Aortic smooth muscle cell (primary cell): ENCODE results near the gene PRC1. TPM values are rescaled to one million over a fixed set of nuclear protein-coding genes. Genes with fewer than 3 reads are reported as not detected.

Source experiments
- total RNA-seq: library from RNA; depleted of rRNA; stranded (reverse); fragments of >200 nt; gene quantifications from 2 replicates; pipeline ENCODE4 v1.2.3, GENCODE V29; 2014

Gene PRC1
- 156 and 227 TPM in 2 replicates for total RNA-seq

GRCh38 chr15:90994417-90995311, at the start of gene PRC1:
Gene PRC1 (minus strand): TSS chr15:90994535. CDS start chr15:90994417, 118 bp downstream.

DNA sequence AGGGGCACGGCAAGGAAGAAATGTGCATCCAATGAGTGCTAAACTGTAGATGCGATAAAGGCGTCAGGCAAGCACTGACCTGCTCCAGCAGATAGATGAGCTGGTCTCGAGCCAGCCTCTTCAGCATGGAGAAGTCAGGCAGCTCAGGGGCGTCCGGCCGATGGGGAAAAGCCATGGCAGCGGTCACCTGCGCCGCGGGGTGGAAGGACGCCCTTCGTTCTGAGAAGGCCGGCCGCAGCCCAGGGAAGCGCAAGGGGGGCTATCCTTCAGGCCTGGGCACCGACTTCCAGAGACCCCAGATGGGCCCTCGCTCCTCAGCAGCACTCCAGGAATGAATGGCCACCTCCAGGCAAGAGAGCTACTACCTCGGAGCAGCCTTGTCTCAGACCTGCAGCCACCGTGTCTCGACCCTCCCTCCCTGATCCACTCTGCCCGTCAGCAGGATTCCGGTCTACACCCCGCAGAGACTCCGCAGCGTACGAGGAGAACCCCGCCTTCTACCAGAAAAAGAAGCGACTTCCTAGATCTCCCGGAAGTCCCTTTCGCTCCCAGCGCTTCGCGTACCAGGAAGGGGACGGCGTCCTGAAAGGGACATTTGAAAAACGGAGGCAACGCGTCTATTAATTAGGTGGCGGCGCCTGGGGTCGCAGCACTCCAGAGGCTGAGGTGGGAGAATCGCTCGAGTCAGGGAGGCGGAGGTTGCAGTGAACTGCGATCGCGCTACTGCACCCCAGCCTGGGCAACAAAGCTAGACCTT, 27.9 kb upstream of the PRC1 start, which contains the start of gene VPS33B:
Gene VPS33B (minus strand): TSS at position 520 of the 757 bp plus-strand sequence. CDS start 345 bp downstream, at position 175.

GRCh38 chr15:90954712-90955623, 39.4 kb downstream of the PRC1 start, which contains the start of gene RCCD1:
Gene RCCD1 (plus strand): TSS chr15:90954884. CDS start chr15:90956735, 1,851 bp downstream.

GRCh38 chr15:90934949-90935751, 59.2 kb downstream of the PRC1 start, which contains the start of gene UNC45A:
Gene UNC45A (plus strand): TSS chr15:90935285. CDS start chr15:90935325, 40 bp downstream.

GRCh38 chr15:90931828-90932659, 62.3 kb downstream of the PRC1 start, which contains the start of gene HDDC3:
Gene HDDC3 (minus strand): TSS chr15:90932549. CDS start chr15:90932540, 9 bp downstream.

Other genes with a start within 250 kb of the PRC1 start
- 67.9 and 89.2 TPM in 2 replicates for gene FURIN, start 125.9 kb downstream of the PRC1 start, total RNA-seq
- gene FES, start 110.0 kb downstream of the PRC1 start, total RNA-seq: 18.5 and 24.4 TPM in 2 replicates
- 18.9 and 22.1 TPM in 2 replicates for gene MAN2A2, start 91.2 kb downstream of the PRC1 start, total RNA-seq
- 14.1 and 17.4 TPM in 2 replicates for gene HDDC3, start 62.0 kb downstream of the PRC1 start, total RNA-seq
- gene UNC45A, start 59.2 kb downstream of the PRC1 start, total RNA-seq: 92.4 and 111 TPM in 2 replicates
- gene RCCD1, start 39.7 kb downstream of the PRC1 start, total RNA-seq: 11.9 and 12.6 TPM in 2 replicates
- 8.6 and 9.0 TPM in 2 replicates for gene VPS33B, start 28.1 kb upstream of the PRC1 start, total RNA-seq
- gene SV2B, start 105.7 kb upstream of the PRC1 start, total RNA-seq: 0.13 TPM in 1 of 2 replicates, not detected in the other